SJCRH30 (cell line): ENCODE results near the gene SIN3B. TPM values are rescaled to one million over a fixed set of nuclear protein-coding genes. Genes with fewer than 3 reads are reported as not detected.
"Not testable (repeated sequence)": the region's sequence is repeated elsewhere in the genome, so short reads cannot be mapped to it uniquely, and the experiment has no call there.

Source experiments
- DNase-seq, 2 experiments: peaks; one replicate each; pipeline ENCODE4 v3.0.0-alpha.2; 2015 to 2020
- H3K27ac ChIP-seq: fragments of 250-450 bp; sonication (Bioruptor Pico); 2 replicates; pipeline ENCODE4 v1.5.1; 2020; ENCODE audit warnings: mild to moderate bottlenecking, moderate library complexity
- H3K27me3 ChIP-seq: fragments of 250-450 bp; sonication (Bioruptor Pico); 2 replicates; pipeline ENCODE4 v1.5.1; 2020; ENCODE audit warnings: mild to moderate bottlenecking, moderate library complexity
- H3K36me3 ChIP-seq: fragments of 250-450 bp; sonication (Bioruptor Pico); 2 replicates; pipeline ENCODE4 v1.5.1; 2020; ENCODE audit warnings: mild to moderate bottlenecking, moderate library complexity
- H3K4me1 ChIP-seq: fragments of 250-450 bp; sonication (Bioruptor Pico); 2 replicates; pipeline ENCODE4 v1.5.1; 2020; ENCODE audit warnings: mild to moderate bottlenecking, moderate library complexity
- H3K4me3 ChIP-seq: fragments of 250-450 bp; sonication (Bioruptor Pico); 2 replicates; pipeline ENCODE4 v1.5.1; 2020; ENCODE audit warnings: mild to moderate bottlenecking, moderate library complexity
- H3K9me3 ChIP-seq: fragments of 250-450 bp; sonication (Bioruptor Pico); replicated peaks from 2 replicates; pipeline ENCODE4 v1.5.1; 2020; ENCODE audit warnings: mild to moderate bottlenecking, moderate library complexity
- total RNA-seq: library from RNA; depleted of rRNA; stranded (reverse); fragments of >200 nt; shearing (Covaris generic); gene quantifications from 2 replicates; pipeline ENCODE4 v1.2.3, GENCODE V29; 2014; rRNA removed

Gene SIN3B
- total RNA-seq: 35.7 and 36.0 TPM in 2 replicates

- peak within 1 kb of the TSS; percentile 75 for H3K4me3 ChIP-seq
- H3K9me3 ChIP-seq: no peaks in the 10 kb centered on the region
- peaks cover 30% of the 10 kb centered on the region for H3K36me3 ChIP-seq
- DNase-seq: peak; percentile 86 to 96
- H3K4me1 ChIP-seq: peaks cover 15% of the 10 kb centered on the region
- peak within 1 kb of the TSS; percentile 19; the same call in 1 of the 2 replicates for H3K27ac ChIP-seq
- no peaks in the 10 kb centered on the region for H3K27me3 ChIP-seq
Observed at GRCh38 chr19:16829010-16829821, at the start of gene SIN3B. Gene SIN3B (plus strand): TSS chr19:16829398. CDS start chr19:16829421, 23 bp downstream.

- DNase-seq: no peak
- H3K9me3 ChIP-seq: no peaks in the 10 kb centered on the region
- no peak overlapping the region for H3K4me3 ChIP-seq
- no peaks in the 10 kb centered on the region for H3K36me3 ChIP-seq
- no peaks in the 10 kb centered on the region for H3K4me1 ChIP-seq
- H3K27me3 ChIP-seq: no peaks in the 10 kb centered on the region
- no peak overlapping the region for H3K27ac ChIP-seq
Observed at GRCh38 chr19:16779539-16780163, 49.5 kb upstream of the SIN3B start.

- Histone ChIP-seq H3K4me3 (no peak overlapping the region), H3K36me3 (no peaks in the 10 kb centered on the region), H3K27ac (no peak overlapping the region), H3K27me3 (no peaks in the 10 kb centered on the region), H3K9me3 (no peaks in the 10 kb centered on the region), H3K4me1 (no peaks in the 10 kb centered on the region)
- DNase-seq: no peak
Observed at GRCh38 chr19:16782719-16783118, 46.5 kb upstream of the SIN3B start.

- DNase-seq: no peak
- H3K36me3 ChIP-seq: no peaks in the 10 kb centered on the region
- no peak overlapping the region for H3K4me3 ChIP-seq
- no peaks in the 10 kb centered on the region for H3K27me3 ChIP-seq
- H3K27ac ChIP-seq: no peak overlapping the region
- H3K9me3 ChIP-seq: peaks cover 14% of the 10 kb centered on the region
- no peaks in the 10 kb centered on the region for H3K4me1 ChIP-seq
Observed at GRCh38 chr19:16788479-16788878, 40.7 kb upstream of the SIN3B start.

GRCh38 chr19:16789238-16789637 lies 40.0 kb upstream of the SIN3B start:
- no peak for DNase-seq
- no peaks in the 10 kb centered on the region for H3K4me1 ChIP-seq

GRCh38 chr19:16790051-16790450 lies 39.1 kb upstream of the SIN3B start:
- no peaks in the 10 kb centered on the region for H3K36me3 ChIP-seq
- H3K27ac ChIP-seq: no peak overlapping the region
- DNase-seq: no peak
- peaks cover 14% of the 10 kb centered on the region for H3K9me3 ChIP-seq
- H3K4me3 ChIP-seq: no peak overlapping the region
- no peaks in the 10 kb centered on the region for H3K27me3 ChIP-seq
- no peaks in the 10 kb centered on the region for H3K4me1 ChIP-seq

More at GRCh38 chr19:16789238-16789637, 40.0 kb upstream of the SIN3B start:
- no peaks in the 10 kb centered on the region for H3K36me3 ChIP-seq
- no peak overlapping the region for H3K4me3 ChIP-seq
- H3K9me3 ChIP-seq: peaks cover 14% of the 10 kb centered on the region
- H3K27me3 ChIP-seq: no peaks in the 10 kb centered on the region
- no peak overlapping the region for H3K27ac ChIP-seq

- DNase-seq: peak; percentile 25 to 38
- Histone ChIP-seq H3K27ac (no peak overlapping the region), H3K9me3 (peaks cover 19% of the 10 kb centered on the region), H3K4me1 (no peaks in the 10 kb centered on the region), H3K27me3 (no peaks in the 10 kb centered on the region), H3K36me3 (no peaks in the 10 kb centered on the region), H3K4me3 (no peak overlapping the region)
Observed at GRCh38 chr19:16791942-16792341, 37.3 kb upstream of the SIN3B start.

GRCh38 chr19:16794456-16795441 lies 34.4 kb upstream of the SIN3B start:
- no peaks in the 10 kb centered on the region for H3K36me3 ChIP-seq

GRCh38 chr19:16795731-16796130 lies 33.5 kb upstream of the SIN3B start:
- DNase-seq: no peak
- H3K4me1 ChIP-seq: no peaks in the 10 kb centered on the region
- H3K9me3 ChIP-seq: peaks cover 5% of the 10 kb centered on the region; the same call in 1 of the 2 replicates

More at GRCh38 chr19:16794456-16795441, 34.4 kb upstream of the SIN3B start:
- Histone ChIP-seq H3K27ac (no peak overlapping the region), H3K27me3 (no peaks in the 10 kb centered on the region), H3K9me3 (peaks cover 10% of the 10 kb centered on the region), H3K4me3 (no peak overlapping the region), H3K4me1 (no peaks in the 10 kb centered on the region)
- DNase-seq: no peak

GRCh38 chr19:16797876-16798275 lies 31.3 kb upstream of the SIN3B start:
- Histone ChIP-seq H3K27me3 (no peaks in the 10 kb centered on the region), H3K4me1 (no peaks in the 10 kb centered on the region), H3K9me3 (peaks cover 5% of the 10 kb centered on the region; the same call in 1 of the 2 replicates), H3K4me3 (no peak overlapping the region), H3K27ac (no peak overlapping the region), H3K36me3 (no peaks in the 10 kb centered on the region)
- DNase-seq: no peak

More at GRCh38 chr19:16795731-16796130, 33.5 kb upstream of the SIN3B start:
- H3K4me3 ChIP-seq: no peak overlapping the region
- no peaks in the 10 kb centered on the region for H3K36me3 ChIP-seq
- H3K27me3 ChIP-seq: no peaks in the 10 kb centered on the region
- no peak overlapping the region for H3K27ac ChIP-seq

- not testable (repeated sequence) for H3K36me3 ChIP-seq, H3K4me1 ChIP-seq, H3K9me3 ChIP-seq, DNase-seq, H3K27me3 ChIP-seq, H3K27ac ChIP-seq, H3K4me3 ChIP-seq
Observed at GRCh38 chr19:16798326-16798725, 30.9 kb upstream of the SIN3B start.

GRCh38 chr19:16799740-16800139 lies 29.5 kb upstream of the SIN3B start:
- H3K4me3 ChIP-seq: no peak overlapping the region
- no peaks in the 10 kb centered on the region for H3K36me3 ChIP-seq
- DNase-seq: no peak
- H3K9me3 ChIP-seq: peaks cover 5% of the 10 kb centered on the region; the same call in 1 of the 2 replicates
- no peaks in the 10 kb centered on the region for H3K4me1 ChIP-seq
- H3K27me3 ChIP-seq: no peaks in the 10 kb centered on the region
- H3K27ac ChIP-seq: no peak overlapping the region

GRCh38 chr19:16801600-16802013 lies 27.6 kb upstream of the SIN3B start:
- Histone ChIP-seq H3K4me3 (no peak overlapping the region), H3K36me3 (no peaks in the 10 kb centered on the region), H3K9me3 (no peaks in the 10 kb centered on the region), H3K4me1 (no peaks in the 10 kb centered on the region), H3K27me3 (0 out of 2 replicates have a peak, but pooled peaks cover 3% of the 10 kb centered on the region), H3K27ac (no peak overlapping the region)
- peak in 1 of 2 experiments; percentile 29 for DNase-seq

- no peak overlapping the region for H3K27ac ChIP-seq
- peaks cover 11% of the 10 kb centered on the region for H3K27me3 ChIP-seq
- no peaks in the 10 kb centered on the region for H3K9me3 ChIP-seq
- no peak overlapping the region for H3K4me3 ChIP-seq
- no peak for DNase-seq
- H3K36me3 ChIP-seq: no peaks in the 10 kb centered on the region
- peaks cover 3% of the 10 kb centered on the region; the same call in 1 of the 2 replicates for H3K4me1 ChIP-seq
Observed at GRCh38 chr19:16804176-16804575, 25.0 kb upstream of the SIN3B start.
